GM19452 (cell line): Measurements from ENCODE around the gene HOXA11.

ENCODE experiments used
- ATAC-seq: cut with Tn5 transposase; IDR thresholded peaks from one replicate; pipeline ENCODE4 v1.9.1; 2021; ENCODE audit not compliant: unreplicated experiment

The HOXA11 gene

DNA sequence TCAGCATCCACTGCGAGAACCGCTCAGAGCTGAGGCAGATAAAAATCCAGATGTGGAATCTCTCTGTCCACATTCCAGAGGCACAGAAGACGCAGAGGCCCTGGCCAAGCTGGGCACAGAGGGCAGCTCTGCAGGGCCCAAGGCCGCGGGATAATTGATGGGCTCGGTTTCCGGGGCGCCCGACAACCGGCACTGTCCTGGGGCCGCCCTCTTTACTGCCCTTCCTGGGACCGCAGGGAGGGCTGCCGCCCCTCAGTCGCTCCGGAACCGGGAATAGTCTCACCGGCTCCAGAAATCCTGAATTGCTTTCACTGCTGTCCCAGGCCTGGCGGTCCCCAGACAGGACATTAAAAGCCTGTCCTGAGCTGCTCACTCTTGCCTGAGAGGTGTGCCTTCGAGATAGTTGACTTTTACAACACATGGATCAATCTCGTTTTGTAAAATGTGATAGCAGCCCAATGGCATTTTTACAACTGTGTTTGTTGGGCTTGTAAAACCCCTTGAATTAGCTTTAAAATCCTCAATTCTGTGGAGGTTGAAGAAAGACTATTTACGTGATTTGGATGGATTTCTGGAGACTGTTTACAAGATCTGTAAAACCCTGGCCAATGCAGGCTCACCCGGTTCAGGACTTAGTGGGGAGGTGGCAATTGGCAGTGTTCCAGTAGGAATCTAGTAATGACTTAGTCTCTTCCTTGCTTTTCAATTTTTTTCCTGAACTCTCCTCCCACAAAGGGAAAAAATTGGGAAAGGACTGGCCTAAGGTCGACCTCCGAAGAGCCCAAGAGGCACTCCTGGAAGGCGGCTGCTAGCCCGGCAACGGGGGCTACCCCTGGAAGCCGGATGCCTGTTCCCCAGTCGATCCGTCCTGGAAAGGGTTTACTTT, 36.0 kb downstream of the HOXA11 start:
- no peak for ATAC-seq

DNA sequence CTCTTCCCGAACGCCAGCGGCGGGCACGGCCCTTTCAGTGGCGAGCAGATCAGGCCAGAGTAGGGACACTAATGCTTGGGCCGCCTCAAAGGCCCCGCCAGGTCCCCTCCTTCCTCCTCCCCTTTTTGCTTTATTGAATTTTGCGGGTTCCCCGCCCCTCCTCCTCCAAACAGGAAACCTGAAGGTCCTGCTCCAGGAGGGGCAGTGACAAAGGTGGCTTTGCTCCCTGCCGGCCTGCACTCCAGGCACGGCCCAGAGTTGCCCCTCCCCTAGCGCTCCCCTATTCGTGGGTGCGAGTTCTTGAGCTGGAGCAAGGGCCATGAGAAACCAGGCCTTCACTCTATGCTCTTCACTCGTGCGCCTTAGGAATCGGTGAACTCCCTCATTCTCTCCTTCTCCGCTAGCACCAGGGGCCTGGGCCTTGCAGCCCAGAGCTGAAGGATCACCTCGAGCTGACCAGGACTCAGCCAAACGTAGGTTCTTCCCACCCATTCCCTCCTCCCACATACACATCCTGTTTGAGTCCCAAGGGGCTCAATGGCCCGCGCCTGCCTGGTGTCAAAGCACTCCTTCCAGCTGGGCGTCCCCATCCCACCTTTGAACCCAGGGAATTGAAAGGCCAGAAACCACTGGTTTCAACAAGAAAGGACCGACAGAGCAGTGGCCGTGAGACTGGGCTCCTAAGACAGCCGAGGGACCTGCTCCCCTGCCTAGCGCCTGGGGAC, 36.8 kb downstream of the HOXA11 start:
- ATAC-seq: no peak

DNA sequence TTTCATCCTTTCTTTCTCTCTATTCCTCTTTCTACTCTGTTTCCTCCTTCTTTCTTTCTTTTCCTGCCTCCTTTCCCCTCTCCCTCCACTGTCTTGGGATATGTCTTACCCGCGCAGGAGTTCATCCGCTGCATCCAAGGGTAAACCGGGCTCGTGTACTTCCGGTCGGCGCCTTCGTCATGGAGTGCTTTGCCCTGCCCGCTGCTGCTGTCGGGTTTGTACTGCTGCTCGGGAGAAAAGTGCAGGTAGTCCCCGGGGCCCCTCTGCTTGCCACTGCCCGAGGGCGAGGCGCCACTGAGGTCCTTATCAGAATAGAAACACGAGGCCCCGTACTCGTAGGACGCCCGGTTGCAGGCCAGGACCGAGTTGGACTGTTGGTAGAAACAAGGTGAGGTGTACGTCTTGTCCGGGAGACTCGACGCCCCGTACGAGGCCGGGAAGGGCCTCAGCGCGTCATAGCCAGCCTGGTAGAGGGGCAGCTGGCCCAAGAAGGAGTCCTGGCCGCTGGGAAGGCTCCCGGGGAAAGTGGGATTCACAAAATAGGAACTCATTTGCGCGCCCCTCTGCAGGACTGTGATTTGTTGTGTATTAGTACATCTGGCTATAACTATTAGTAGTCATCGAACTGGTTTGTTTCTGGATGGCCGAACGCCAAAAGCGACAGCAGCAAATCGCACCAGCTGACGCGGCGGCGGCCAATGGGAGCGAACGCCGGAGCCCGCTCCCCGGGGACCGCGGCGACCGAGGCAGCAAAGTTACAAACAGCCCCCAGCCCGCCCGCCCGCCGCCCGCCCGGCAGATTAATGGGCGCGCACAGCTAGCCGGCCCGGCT, 37.6 kb downstream of the HOXA11 start, which contains the start of gene HOXA6:
Gene HOXA6, minus strand, starts transcription at position 576 of the 832 bp plus-strand sequence. Its CDS starts 25 bp downstream, at position 551.
- no peak for ATAC-seq

DNA sequence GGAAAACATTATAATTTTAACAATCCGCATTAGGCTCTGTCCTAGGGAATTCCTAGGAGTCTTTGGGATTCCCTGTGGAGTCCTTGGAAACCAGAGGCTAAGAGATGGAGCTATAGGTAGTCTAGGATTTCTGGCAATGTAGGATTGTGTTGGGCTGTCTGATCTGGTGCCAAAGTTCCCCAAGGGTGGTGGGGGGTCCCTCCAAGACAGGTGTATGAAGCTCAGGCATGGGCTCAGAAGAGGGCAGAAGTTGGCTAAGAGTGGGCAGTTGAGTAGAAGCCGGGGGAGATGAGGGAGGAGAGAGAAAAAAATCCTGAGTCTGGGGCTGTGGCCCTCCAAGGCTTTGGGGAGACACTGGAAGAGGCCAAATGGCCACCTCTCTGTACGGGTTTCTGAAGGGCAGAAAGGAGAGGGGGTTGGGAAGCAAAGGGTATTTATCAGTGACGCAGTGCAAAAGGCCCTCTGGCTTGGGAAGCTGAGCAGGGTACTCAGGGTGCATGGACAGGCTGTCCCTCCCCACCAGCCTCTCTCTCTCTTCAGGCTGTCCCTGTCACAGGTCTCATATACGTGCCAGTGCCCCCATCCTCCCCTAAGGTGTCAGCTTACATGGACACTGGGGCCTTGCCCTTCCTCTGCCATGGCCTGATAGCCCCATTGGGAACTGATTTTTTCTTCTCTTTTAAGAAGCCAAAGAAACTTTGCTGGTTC, 38.4 kb downstream of the HOXA11 start:
- ATAC-seq: no peak

DNA sequence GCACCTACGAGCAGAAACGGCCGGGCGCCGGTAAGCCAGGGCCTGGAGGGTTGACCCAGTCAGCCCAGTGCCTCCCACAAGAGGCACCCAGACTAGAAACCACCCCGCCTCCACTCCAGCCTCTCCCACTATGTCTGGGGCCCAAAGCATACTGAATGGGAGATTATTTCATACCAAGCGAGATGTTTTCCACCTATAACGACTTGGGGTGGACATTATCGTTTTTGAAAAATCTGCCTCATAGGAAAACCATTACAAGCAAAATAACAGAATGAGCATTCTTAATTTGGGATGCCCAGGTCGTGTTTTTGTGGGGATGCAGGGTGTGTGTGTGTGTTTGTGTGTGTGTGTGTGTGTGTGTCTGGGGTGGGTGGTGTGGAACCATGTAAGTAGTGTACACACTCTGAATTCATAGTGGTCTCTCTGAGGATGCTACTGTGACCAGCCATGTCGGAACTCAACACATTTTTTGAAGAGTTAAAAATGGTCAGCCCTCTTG, 39.1 kb downstream of the HOXA11 start:
- ATAC-seq: no peak

DNA sequence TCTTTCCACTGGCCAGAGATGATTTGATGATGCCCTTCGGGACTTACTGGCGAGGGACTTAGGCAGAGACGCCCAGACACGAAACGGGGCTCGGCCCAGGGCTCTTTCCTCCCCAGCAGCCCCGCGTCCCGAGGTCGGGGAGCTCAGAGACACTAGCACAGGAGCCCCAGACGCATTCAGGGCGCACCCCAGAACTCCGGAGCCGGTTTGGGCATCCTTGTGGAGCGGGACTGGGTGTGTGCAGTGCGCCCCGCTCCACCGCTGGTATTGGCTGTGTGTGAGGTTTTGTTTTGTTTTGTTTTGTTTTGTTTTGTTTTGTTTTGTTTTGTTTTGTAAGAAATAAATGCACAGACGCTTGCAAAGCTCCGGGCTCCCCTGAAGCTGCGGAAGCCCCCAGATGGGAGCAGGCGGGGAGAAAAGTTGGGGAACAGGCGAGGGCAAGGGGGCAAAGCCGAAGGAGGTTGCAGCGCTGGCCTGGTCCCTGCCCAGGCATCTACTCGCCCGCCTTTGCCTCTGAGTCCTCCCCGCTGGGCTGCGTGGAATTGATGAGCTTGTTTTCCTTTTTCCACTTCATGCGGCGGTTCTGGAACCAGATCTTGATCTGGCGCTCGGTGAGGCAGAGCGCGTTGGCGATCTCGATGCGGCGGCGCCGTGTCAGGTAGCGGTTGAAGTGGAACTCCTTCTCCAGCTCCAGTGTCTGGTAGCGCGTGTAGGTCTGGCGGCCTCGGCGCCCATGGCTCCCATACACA, 39.7 kb downstream of the HOXA11 start:
- no peak for ATAC-seq

DNA sequence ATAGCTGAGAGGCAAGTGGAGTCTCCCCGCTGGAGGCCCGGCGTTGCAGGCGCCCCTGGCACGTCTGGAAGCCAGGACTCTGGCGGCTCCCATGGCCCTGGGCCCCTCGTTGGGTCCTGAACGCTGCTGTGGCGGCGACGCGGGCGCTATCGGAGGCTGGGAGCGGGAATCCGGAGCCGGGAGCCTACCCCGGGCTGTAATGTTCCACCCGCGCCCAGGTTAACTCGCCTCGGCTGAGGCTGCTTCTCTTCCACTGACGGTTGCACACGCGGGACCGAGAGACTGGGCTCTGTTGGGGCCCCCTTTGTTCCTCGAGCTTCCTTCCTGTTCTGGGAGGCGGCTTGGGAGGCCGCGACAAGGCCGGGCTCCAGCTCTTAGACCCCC, 40.3 kb downstream of the HOXA11 start:
- ATAC-seq: no peak

DNA sequence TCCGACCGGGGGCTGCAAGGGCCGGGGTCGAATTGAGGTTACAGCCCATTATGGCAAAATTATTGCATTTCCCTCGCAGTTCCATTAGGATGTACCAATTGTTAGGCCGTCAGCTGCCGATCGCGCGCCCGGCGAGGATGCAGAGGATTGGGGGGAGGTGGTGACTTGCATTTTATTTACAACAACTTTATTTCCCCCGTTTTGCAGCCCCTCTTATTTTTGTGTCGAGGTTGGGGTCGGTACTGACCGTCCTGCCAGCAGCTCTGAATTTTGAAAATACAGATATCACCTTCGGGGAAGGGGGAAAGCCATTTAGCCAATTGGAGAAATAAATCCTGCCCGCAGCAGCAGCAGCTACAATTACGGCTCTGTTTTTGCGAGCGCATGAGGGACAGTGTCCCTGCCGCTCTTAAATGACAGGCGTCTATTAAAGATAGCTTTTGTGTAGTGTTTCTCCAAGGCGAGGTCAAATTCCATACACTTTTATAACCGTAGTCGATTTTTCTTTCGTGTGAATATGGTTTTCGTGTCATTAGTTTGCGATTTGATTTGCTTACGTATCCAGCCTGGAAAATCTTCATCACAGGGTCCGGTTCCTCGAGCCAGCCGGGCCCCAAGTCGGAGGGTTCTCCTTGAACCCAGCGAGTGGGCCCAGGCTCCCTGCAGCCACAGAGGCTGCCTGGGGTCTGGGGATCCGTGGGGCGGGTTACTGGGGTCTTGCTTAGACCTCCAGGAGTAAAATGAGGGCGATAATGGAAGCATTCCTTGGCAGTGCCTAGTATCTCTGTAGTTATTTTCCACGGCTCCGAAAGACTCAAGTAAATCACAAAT, 40.9 kb downstream of the HOXA11 start:
- ATAC-seq: no peak

DNA sequence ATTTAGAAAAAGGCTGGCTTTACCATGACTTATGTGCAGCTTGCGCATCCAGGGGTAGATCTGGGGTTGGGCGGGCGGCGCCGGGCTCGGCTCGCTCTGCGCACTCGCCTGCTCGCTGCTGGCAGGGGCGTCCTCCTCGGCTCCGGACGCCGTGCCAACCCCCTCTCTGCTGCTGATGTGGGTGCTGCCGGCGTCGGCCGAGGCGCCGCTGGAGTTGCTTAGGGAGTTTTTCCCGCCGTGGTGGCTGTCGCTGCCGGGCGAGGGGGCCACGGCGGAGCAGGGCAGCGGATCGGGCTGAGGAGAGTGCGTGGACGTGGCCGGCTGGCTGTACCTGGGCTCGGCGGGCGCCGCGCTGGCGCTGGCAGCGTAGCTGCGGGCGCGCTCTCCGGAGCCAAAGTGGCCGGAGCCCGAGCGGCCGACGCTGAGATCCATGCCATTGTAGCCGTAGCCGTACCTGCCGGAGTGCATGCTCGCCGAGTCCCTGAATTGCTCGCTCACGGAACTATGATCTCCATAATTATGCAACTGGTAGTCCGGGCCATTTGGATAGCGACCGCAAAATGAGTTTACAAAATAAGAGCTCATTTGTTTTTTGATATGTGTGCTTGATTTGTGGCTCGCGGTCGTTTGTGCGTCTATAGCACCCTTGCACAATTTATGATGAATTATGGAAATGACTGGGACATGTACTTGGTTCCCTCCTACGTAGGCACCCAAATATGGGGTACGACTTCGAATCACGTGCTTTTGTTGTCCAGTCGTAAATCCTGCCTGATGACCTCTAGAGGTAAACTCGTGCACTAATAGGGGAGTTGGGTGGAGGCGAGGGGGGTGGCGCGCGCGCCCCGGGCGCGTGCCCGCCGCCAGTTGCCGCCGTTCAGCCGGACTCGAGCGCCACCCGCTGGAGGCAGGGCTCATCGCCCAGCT, 41.7 kb downstream of the HOXA11 start, which contains the start of gene HOXA5:
Gene HOXA5, minus strand, starts transcription at position 659 of the 927 bp plus-strand sequence. Its CDS starts 74 bp downstream, at position 585.
- ATAC-seq: no peak

DNA sequence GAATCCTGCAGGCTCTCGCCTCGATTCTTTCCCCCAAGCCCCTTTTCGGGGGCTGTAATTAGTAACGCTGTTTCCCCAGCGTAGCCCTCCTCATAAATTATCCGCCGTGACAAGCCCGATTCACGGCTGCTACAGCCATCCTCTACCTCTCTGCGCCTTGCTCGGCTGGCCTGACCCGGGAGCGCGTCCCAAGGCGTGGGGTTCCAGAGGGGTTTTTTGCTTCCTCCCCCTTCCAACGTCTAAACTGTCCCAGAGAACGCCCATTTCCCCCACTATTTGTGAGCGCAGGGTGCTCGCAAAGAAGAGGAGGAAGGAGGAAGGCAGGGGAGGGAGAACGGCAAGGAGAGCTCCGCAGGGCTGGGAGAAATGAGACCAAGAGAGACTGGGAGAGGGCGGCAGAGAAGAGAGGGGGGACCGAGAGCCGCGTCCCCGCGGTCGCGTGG, 42.4 kb downstream of the HOXA11 start:
- no peak for ATAC-seq

DNA sequence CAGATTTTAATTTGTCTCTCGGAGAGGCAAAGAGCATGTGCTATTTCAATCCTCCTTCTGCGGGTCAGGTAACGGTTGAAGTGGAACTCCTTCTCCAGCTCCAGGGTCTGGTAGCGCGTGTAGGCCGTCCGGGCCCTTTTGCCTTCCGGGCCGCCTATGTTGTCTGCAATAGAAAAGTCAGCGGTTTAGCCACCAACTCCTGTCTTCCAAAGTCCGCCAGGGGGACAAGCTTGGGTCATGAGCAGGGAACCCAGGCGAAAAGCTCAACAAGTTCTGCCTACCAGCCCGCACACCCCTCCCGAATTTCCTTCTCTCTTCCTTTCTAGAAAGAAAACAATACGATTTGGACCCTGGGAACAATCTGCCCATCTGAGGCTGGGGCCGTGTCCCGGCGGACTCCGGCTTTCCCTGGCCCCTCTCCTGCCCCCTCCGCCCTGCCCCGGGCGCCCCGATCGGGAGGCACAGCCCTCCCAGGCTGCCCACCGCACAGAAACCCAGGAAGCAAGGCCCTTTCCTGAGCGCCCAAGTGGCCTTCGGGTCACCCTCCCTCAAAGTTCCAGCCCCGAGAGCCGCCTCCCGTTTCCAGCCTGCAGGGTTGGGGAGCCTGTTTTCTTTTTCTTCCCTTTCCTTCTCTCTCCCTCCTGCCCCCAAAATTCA, 43.0 kb downstream of the HOXA11 start:
- no peak for ATAC-seq

DNA sequence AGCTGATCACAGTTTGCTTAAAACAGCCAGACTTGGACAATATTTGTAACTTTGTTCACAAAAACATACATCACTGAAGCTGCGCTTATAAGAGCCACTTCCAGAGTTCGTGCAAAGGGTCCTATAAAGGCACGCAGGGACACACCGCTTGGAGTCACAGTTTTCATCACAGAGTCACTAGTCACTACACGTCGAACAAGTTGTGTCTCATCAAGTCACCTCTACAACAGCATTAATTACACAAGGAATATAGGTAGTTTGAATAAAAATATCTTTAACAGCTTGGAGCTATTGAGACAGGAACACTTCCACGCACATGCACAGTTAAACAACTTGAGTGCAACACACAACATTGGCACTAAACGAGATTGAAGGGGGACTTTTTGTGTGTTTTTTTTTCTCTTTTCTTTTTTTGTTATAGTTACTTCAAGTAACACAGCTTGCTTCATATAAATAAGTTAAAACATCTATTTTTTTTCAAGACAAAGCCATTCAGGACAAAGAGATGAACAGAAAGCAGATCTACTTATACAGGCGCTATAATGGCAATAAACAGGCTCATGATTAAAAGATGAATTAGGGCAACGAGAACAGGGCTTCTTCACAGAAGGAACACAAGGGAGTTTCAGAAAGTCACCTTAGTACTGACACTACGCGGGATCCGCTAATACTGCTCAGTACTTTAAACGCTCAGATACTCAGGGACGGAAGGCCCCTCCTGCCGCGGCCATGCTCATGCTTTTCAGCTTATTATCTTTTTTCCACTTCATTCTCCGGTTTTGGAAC, 43.7 kb downstream of the HOXA11 start:
- ATAC-seq: no peak

DNA sequence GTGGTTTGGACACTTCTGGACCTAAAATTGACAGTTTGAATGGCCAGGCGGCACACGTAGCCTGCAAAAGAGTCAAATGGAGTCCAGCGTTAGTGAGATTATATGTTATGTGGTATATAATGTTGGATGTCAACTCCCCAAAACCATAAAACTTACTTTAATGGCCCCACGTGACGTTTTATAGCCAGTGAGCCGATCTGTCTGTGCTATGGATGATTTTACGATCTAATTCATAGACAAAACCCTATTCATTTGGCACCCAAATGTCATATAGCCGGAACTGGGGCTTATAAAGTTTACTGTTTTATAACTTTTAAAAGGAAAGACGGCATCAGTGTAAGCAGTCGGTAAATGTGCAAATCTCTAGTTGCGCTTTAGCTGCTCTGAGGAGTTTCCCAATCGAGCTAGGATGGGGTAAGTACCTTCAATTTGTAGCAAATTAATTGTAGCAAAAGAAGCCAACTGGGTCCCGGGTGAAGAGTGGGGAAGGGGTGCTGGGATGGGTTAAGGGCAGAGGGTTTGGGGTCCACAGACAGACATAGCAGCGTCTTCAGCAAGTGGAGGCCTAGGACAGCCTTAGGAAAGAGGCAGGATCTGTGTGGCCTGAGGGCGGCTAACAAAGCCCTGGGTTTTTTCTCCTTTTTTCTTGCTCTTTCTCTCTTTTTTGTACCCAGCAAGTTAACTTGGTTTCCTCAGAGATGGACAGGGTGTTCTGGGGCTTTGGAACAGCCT, 44.7 kb downstream of the HOXA11 start:
- ATAC-seq: no peak

DNA sequence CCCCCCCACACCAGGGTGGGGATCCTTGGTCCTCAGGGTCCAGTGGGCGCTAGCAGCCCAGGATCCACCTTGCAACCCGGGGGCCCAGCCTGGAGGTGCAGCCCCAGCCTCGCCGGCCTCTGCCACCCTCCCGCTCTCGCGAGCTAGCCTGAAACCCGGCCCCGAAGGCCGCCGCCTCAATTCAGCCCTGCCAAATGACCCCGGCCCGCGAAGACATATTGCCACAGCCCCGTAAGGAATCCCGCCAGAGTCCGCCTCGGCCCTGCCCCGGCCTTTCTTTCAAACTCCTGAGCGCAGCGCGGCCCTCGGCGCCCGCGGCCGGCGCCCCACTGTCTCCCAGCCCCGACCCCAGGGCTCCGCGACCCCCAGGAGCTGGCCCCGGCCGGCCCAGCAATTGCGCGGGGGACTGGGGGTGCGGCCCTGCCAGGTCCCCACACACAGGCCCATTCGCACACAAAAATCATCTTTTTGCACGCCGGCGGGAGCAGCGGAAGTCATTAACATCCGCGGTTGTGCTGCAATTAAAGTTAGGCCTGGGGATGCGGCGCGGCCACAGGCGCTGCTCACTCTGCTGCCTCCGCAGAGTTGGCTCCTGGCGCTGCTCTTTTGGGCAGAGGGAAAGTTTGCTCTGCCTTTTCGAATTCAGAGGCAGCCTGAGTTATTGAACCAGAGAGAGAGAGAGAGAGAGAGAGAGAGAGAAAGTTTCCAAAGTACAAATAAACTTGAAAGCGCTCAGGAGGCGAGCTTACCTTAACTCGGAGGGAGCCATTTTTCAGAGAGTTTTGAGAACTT, 45.5 kb downstream of the HOXA11 start:
- no peak for ATAC-seq

DNA sequence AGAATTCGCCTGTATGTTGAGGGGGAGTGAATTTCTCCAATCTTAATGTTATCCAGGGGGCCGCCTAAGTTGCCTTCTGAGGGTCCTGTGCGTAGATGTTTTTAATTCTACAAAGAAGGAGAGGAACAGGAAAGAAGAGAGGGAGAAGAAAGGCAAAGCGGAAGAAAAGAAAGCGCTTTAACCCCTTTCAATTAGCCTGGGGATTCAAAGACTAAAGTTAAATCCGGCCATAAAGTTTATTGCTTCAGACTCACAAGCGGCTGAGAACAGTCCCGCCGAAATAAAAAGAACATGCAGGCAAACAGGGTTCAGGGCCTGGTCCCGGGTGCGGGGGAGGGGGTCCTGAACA, 46.1 kb downstream of the HOXA11 start:
- ATAC-seq: no peak
